HG03108 (cell line): ENCODE data around the gene CYB5R3.
"Not testable (repeated sequence)": the region's sequence is repeated elsewhere in the genome, so short reads cannot be mapped to it uniquely, and the experiment has no call there.

ENCODE experiments used
- ATAC-seq: cut with Tn5 transposase; IDR thresholded peaks from one replicate; pipeline ENCODE4 v1.9.1; 2021; ENCODE audit warnings: moderate library complexity; ENCODE audit not compliant: unreplicated experiment

CYB5R3 gene

DNA sequence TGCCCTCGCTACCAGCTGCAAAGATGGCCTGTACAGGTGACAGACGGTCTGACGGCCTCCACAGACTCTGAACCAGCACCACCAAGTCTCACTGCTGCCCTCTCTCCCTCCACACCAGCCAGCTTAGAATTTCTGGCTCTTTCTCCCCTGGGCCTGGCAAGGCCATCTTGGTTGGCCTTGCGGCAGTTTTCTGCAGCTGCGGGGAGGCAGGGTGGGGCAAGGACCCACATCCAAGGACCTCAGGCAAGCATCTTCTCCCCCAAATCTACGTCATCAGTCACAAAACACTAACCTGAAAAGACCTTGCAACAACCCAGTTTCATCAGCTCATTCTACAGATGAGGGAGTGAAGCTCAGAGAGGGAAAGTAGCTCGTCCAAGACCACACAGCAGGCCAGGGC is 22.8 kb downstream of the CYB5R3 start:
- ATAC-seq = no peak

DNA sequence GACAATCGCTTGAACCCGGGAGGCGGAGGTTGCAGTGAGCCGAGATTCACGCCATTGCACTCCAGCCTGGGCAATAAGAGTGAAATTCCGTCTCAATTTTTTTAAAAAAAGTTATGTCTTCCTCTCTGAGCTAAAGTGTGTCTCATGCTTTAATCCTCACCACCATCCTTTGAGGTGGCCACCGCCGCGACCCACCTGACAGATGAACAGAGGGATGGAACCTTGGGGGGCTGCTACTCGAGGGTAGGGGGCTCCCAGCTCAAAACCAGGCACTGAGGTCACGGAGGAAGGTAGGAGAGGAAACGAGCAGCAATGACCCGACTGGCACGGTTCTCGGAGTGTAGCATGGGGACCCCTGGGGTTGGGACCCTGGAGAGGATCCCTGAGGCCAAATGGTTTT is 23.8 kb downstream of the CYB5R3 start:
- ATAC-seq = no peak

DNA sequence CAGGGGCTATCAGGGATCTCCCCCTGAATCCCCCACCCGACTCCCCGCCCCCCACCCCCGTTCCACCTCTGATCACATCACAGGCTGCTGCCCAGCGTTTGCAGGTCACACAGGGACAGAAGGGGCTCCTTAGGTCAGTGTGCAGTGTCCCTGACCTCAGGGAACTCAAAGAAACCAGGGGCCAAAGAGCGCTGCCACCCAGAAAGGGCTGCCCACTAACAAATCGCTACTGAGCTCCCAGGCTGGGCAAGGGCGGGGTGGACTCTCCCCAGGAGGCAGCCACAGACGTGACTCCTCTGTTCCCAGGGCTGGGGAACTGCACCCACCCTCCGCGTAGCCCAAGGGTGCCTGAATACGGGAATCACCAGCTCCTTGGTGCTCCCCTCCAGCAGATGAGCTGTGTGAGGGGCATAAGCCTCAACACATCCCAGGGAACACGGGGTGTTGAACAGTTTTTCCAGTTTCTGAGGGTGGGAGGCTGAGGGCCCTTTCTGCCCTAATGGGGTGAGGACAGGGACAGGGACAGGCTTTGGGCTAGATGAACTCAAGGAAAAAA is 24.6 kb downstream of the CYB5R3 start:
- ATAC-seq = no peak

DNA sequence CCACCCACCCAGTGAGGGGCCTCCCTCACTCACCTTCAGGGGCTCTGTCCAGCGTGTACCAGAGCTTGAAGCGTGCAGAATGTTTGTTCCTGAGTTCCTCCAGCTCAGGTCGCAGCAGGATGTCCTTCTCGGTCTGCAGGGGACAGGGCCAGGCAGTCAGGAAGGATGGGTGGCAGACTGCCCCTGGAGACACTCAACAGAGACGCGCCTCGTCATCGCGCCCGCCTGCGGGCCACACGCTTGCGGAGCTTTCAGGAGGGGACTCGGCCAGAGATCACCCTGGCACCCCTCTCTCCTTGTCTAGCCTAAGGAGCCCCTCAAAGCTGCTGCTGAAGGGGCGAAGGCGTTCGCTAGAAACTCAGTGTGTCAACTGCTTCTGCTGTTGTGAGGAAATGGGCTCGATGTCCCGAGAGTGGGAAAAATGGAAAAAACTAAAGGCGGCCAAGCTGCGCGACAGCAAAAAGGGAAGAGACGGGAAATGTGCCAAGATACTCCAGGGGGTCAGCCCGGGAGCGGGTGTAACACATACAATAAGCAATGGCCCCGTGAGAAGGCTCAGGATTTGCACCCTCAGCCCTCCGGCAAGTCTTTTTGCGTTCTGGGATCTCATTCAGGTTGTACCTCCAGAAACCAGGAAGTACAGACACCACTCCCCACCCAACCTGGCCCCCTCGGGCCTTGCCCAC is 25.3 kb downstream of the CYB5R3 start:
- no peak for ATAC-seq

DNA sequence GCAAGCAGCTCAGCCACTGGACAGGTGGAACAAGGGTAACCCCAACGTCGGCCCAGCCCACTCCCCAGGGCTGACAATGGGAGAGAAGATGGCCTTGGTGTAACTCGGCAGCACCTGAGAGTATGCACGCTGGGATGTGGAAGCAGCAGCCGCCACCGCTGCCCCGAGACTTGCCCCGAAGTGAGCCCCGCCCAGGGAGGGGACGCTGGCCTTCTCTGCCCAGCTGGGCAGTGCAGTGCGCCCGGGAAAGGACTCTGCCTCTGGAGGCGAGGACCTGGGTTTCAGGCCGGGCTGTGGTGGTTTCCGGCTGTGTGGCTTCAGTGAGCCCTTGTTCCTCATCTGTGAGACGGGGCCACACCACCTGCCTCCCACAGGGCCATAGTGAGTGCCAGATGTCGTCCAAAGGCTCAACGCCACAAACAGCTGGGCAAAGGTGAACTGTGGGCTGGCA is 25.9 kb downstream of the CYB5R3 start:
- ATAC-seq = peak; percentile 52

DNA sequence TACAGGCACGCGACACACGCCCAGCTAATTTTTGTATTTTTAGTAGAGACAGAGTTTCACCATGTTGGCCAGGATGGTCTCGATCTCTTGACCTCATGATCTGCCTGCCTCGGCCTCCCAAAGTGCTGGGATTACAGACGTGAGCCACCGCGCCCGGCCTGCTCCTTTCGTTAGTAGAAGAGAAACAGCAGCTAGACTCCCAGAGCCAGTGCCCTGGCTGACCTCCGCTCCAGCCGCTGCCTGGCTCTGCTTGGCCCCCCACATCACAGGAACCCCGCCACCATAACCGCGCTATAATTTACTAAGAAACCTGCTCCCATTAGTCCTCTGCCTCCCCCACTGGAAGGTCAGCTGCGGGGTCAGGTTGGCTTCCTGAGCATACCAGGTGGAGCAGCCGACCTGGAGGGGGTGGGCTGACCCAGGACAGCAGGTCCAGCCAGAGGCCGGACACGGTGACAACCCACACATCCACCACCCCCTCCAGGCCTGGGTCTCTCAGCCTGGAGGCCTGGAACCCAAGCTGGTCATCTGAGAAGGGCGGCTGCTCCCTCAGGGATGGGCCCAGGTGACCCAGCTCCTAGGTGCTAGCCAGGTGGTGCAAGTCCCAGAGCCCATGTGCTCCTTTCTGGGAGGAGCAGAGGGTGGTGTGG is 27.0 kb downstream of the CYB5R3 start:
- no peak for ATAC-seq

GRCh38 chr22:42621505-42622002 is 27.6 kb downstream of the CYB5R3 start:
- no peak for ATAC-seq

DNA sequence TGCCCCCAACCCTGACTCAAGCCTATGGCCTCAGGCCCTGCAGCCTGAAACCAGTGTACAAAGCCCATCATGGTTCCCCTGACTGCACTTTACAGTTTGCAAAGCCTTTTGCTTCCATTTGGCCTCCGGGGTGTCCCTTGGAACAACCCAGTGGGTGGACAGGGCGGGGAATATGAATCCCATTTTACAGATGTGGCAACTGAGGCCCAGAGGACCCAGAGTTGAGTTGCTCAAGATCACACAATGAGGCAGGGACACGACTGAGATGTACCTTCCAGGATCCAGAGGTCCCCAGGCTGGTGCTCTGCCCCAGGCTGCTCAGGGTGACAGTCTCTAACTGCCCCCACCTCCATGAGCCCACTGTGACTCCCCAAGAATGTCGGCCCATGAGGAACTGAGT is 29.1 kb downstream of the CYB5R3 start:
- ATAC-seq = no peak

- no peak for ATAC-seq
These were observed 29.7 kb downstream of the CYB5R3 start for GRCh38 chr22:42619261-42620063.

DNA sequence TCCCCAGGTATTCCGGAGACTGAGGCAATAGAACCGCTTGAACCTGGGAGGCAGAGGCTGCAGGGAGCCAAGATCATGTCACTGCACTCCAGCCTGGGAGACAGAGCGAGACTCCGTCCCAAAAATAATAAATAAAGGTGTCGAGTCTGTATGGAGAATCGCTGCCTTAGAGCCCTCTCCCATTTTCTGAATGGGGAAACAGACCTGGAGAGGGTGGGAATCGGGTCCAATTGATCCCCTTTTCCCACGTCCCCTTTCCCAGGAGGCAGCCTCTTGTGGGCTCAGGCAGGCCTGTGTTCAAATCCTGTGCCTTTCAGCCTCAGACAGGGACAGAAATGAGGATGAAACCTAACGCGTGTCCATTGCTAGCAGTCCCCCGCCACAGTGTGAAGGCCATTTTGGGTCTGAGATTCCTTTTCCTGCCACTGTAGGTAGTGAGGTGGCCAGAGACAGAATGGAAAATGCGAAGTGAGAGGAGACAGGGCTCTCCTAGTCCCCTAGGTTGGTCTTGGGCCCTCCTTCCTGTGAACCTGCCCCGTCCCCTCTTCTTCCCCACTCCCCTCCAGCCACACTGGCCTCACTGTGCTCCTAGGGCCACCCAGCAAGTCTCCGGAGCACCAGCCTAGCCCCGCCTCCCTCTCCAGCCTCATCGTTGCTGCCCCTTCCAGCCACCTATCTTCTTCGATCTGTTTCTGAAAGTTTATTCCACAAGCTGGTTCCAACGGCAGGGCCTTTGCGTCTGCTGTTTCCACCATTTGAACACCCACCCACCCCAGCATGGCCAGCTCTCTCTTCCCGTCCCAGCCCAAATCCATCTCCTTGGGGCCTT is 31.8 kb downstream of the CYB5R3 start:
- no peak for ATAC-seq

DNA sequence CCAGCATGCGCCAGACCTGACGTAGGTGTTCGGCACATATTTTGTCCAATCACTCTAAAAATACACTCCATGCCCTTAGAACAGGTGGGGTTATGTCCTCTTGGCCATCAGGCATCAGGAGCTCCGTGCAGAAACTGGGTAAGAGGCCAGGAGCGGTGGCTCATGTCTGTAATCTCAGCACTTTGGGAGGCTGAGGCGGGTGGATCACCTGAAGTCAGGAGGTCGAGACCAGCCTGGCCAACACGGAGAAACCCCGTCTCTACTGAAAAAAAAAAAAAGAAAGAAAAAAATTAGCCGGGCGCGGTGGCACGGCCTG is 33.4 kb downstream of the CYB5R3 start:
- not testable (repeated sequence) for ATAC-seq

GRCh38 chr22:42615092-42615859 is 33.9 kb downstream of the CYB5R3 start:
- ATAC-seq = peak; percentile 48

GRCh38 chr22:42614312-42615091 is 34.7 kb downstream of the CYB5R3 start, which contains the start of gene POLDIP3:
POLDIP3 (minus strand) TSS chr22:42614883; CDS start chr22:42614857, 26 bp downstream.
- peak; percentile 69 for ATAC-seq

- ATAC-seq = no peak
These were observed 35.3 kb downstream of the CYB5R3 start for GRCh38 chr22:42613872-42614301.

- ATAC-seq = no peak
These were observed 36.9 kb downstream of the CYB5R3 start for GRCh38 chr22:42612336-42612735.

DNA sequence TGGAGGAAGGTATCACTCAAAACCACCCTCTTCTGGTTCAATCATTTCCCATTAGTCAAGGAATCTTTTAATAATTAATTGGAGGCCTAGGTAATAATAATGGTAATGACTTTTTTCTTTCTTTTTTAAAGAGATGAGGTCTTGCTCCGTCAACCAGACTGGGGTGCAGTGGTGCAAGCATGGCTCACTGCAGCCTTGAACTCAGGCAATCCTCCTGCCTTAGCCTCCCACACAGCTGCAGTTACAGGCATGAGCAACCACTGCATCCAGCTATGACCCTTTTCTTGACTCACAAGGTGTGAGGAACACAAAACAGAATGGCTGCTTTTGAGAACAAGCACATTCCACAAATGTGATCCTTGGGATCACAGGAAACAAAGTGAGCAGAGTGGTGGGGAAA is 38.1 kb downstream of the CYB5R3 start:
- ATAC-seq = no peak

GRCh38 chr22:42610186-42610585 is 39.0 kb downstream of the CYB5R3 start:
- ATAC-seq = no peak

GRCh38 chr22:42608823-42609361 is 40.3 kb downstream of the CYB5R3 start:
- ATAC-seq = no peak
